Subcutaneous abdominal adipose tissue (tissue), 5 donors: ENCODE measurements around the gene GDF9.
A peak's percentile ranks its signal among the peaks of the same experiment; 100 is the strongest.

Source experiments
- H3K27ac ChIP-seq: one replicate; pipeline ENCODE4 v1.7.0; 2013; ENCODE audit warnings: low read depth, mild to moderate bottlenecking, inconsistent platforms, low read length, moderate library complexity
- H3K27me3 ChIP-seq, 5 donors: one replicate each; pipeline ENCODE4 v1.7.0; 2013; ENCODE audit warnings: low read length in 5 of 5, inconsistent platforms in 1 of 5; ENCODE audit not compliant: control insufficient read depth in 5 of 5, insufficient read depth in 4 of 5
- H3K36me3 ChIP-seq, 5 donors: one replicate each; pipeline ENCODE4 v1.7.0; 2013; ENCODE audit warnings: low read length in 5 of 5; ENCODE audit not compliant: control insufficient read depth in 5 of 5, insufficient read depth in 5 of 5
- H3K4me1 ChIP-seq, 5 donors: one replicate each; pipeline ENCODE4 v1.7.0; 2013; ENCODE audit warnings: low read length in 5 of 5, mild to moderate bottlenecking in 3 of 5, moderate library complexity in 1 of 5; ENCODE audit not compliant: control insufficient read depth in 5 of 5, insufficient read depth in 5 of 5
- H3K4me3 ChIP-seq, 5 donors: one replicate each; pipeline ENCODE4 v1.7.0; 2013; ENCODE audit warnings: low read length in 5 of 5, low read depth in 1 of 5
- H3K9ac ChIP-seq, 5 donors: one replicate each; pipeline ENCODE4 v1.7.0; 2013; ENCODE audit warnings: low read length in 5 of 5, mild to moderate bottlenecking in 4 of 5, moderate library complexity in 3 of 5
- H3K9me3 ChIP-seq, 5 donors: one replicate each; pipeline ENCODE4 v1.7.0; 2013; ENCODE audit warnings: low read length in 5 of 5; ENCODE audit not compliant: control insufficient read depth in 5 of 5
- donor health status: healthy.
- donor health status: healthy.
- donor health status: healthy.
- donor health status: healthy.
- donor health status: healthy.

The GDF9 gene

GRCh38 chr5:132830436-132831094 lies 35.7 kb downstream of the GDF9 start, which contains the start of gene SHROOM1:
Gene SHROOM1 (minus strand): TSS chr5:132830647. CDS start chr5:132826140, 4,507 bp downstream.
- Histone ChIP-seq H3K4me1 (peaks cover 3 to 26% (median 15%) of the 10 kb centered on the region in 5 donors), H3K27me3 (no peaks in the 10 kb centered on the region), H3K27ac (peak within 1 kb of the TSS; percentile 60), H3K36me3 (peaks cover 0 to 6% (median 0%) of the 10 kb centered on the region in 5 donors), H3K9me3 (no peaks in the 10 kb centered on the region), H3K9ac (peak within 1 kb of the TSS; percentile 38 to 78 (median 73)), H3K4me3 (peak within 1 kb of the TSS; percentile 49 to 86 (median 82))

GRCh38 chr5:132829742-132830435 lies 36.4 kb downstream of the GDF9 start:
- H3K4me1 ChIP-seq, result peaks cover 3 to 26% (median 15%) of the 10 kb centered on the region in 5 donors
- H3K27ac ChIP-seq, result peak overlapping the region; percentile 60
- H3K9ac ChIP-seq, result peak overlapping the region; percentile 14 to 78 (median 66)
- no peaks in the 10 kb centered on the region for H3K9me3 ChIP-seq
- H3K36me3 ChIP-seq, result peaks cover 0 to 9% (median 3%) of the 10 kb centered on the region in 5 donors
- H3K27me3 ChIP-seq, result no peaks in the 10 kb centered on the region
- H3K4me3 ChIP-seq, result peak overlapping the region; percentile 49 to 86 (median 82)

- H3K27me3 ChIP-seq, result no peaks in the 10 kb centered on the region
- H3K9ac ChIP-seq, result peak overlapping the region in 4 of 5 donors; percentile 14 to 73 (median 27)
- H3K4me3 ChIP-seq, result peak overlapping the region in 4 of 5 donors; percentile 49 to 86 (median 79)
- H3K4me1 ChIP-seq, result peaks cover 3 to 26% (median 15%) of the 10 kb centered on the region in 5 donors
- H3K27ac ChIP-seq, result peak overlapping the region; percentile 60
- no peaks in the 10 kb centered on the region for H3K9me3 ChIP-seq
- H3K36me3 ChIP-seq, result peaks cover 0 to 18% (median 9%) of the 10 kb centered on the region in 5 donors
Observed at GRCh38 chr5:132828846-132829494, 37.3 kb downstream of the GDF9 start.

- Histone ChIP-seq H3K4me1 (peaks cover 3 to 26% (median 18%) of the 10 kb centered on the region in 5 donors), H3K9me3 (no peaks in the 10 kb centered on the region), H3K27ac (no peak overlapping the region), H3K4me3 (no peak overlapping the region), H3K9ac (peak overlapping the region in 1 of 5 donors; percentile 26), H3K27me3 (no peaks in the 10 kb centered on the region), H3K36me3 (peaks cover 0 to 23% (median 13%) of the 10 kb centered on the region in 5 donors)
Observed at GRCh38 chr5:132827943-132828673, 38.2 kb downstream of the GDF9 start.

GRCh38 chr5:132826424-132827082 lies 39.7 kb downstream of the GDF9 start:
- Histone ChIP-seq H3K9ac (peak overlapping the region in 1 of 5 donors; percentile 53), H3K27me3 (peaks cover 0 to 2% (median 0%) of the 10 kb centered on the region in 5 donors), H3K36me3 (peaks cover 0 to 23% (median 14%) of the 10 kb centered on the region in 5 donors), H3K9me3 (no peaks in the 10 kb centered on the region), H3K27ac (no peak overlapping the region), H3K4me3 (no peak overlapping the region), H3K4me1 (peaks cover 3 to 36% (median 26%) of the 10 kb centered on the region in 5 donors)

- H3K36me3 ChIP-seq, result peaks cover 0 to 23% (median 14%) of the 10 kb centered on the region in 5 donors
- H3K27me3 ChIP-seq, result peaks cover 0 to 2% (median 0%) of the 10 kb centered on the region in 5 donors
- no peak overlapping the region for H3K4me3 ChIP-seq
- H3K9me3 ChIP-seq, result no peaks in the 10 kb centered on the region
- H3K9ac ChIP-seq, result peak overlapping the region in 1 of 5 donors; percentile 53
- H3K4me1 ChIP-seq, result peaks cover 3 to 36% (median 25%) of the 10 kb centered on the region in 5 donors
- H3K27ac ChIP-seq, result no peak overlapping the region
Observed at GRCh38 chr5:132825834-132826391, 40.4 kb downstream of the GDF9 start.

- no peak overlapping the region for H3K9ac ChIP-seq
- peaks cover 0 to 23% (median 14%) of the 10 kb centered on the region in 5 donors for H3K36me3 ChIP-seq
- H3K27me3 ChIP-seq, result peaks cover 0 to 2% (median 0%) of the 10 kb centered on the region in 5 donors
- peaks cover 5 to 39% (median 23%) of the 10 kb centered on the region in 5 donors for H3K4me1 ChIP-seq
- no peak overlapping the region for H3K27ac ChIP-seq
- H3K9me3 ChIP-seq, result no peaks in the 10 kb centered on the region
- H3K4me3 ChIP-seq, result no peak overlapping the region
Observed at GRCh38 chr5:132825033-132825833, 41.0 kb downstream of the GDF9 start.

GRCh38 chr5:132824426-132824825 lies 41.8 kb downstream of the GDF9 start:
- Histone ChIP-seq H3K36me3 (peaks cover 0 to 23% (median 14%) of the 10 kb centered on the region in 5 donors), H3K4me3 (no peak overlapping the region), H3K4me1 (peaks cover 3 to 40% (median 25%) of the 10 kb centered on the region in 5 donors), H3K27ac (no peak overlapping the region), H3K9ac (no peak overlapping the region), H3K27me3 (peaks cover 0 to 2% (median 0%) of the 10 kb centered on the region in 5 donors), H3K9me3 (no peaks in the 10 kb centered on the region)
